Measurements from ENCODE around the gene ITGB5.

- TF ChIP-seq EZH2 (IDR thresholded peaks at IDR 0.05; ENCODE audit: insufficient read depth, poor library complexity, severe bottlenecking) (no peak), EZH2phosphoT487 (IDR thresholded peaks at IDR 0.05; ENCODE audit: insufficient read depth, low read depth) (no peak)
Measured at GRCh38 chr3:124832782-124833709, 54.1 kb downstream of the ITGB5 start.
